Esophagus muscularis mucosa (tissue), 4 donors: ENCODE data around the gene SMIM14.

Source experiments
- EP300 ChIP-seq: sonication (generic); formaldehyde crosslinking; IDR thresholded peaks from one replicate; pipeline ENCODE4 v1.6.1; 2017; ENCODE audit warnings: antibody characterized with exemption
- POLR2A ChIP-seq: fragments of 450-650 bp; IDR thresholded peaks from one replicate; pipeline ENCODE4 v1.6.1; 2017; ENCODE audit warnings: antibody characterized with exemption, moderate library complexity, mild to moderate bottlenecking, low read depth
- POLR2AphosphoS5 ChIP-seq, 2 donors: sonication (generic); formaldehyde crosslinking; IDR thresholded peaks; one replicate each; pipeline ENCODE4 v1.6.1; 2017; ENCODE audit warnings: antibody characterized with exemption in 2 of 2
- TF ChIP-seq, protein P1 (sequence below), 3 experiments: fragments of 200-600 bp in 2 of 3; fragments of 450-650 bp in 1 of 3; sonication (generic) in 2 of 3; IDR thresholded peaks; one replicate each; pipeline ENCODE4 v1.5.1; 2017 to 2019; ENCODE audit warnings: antibody characterized with exemption in 3 of 3, mild to moderate bottlenecking in 2 of 3, moderate library complexity in 1 of 3

GRCh38 chr4:39608451-39608850 is 30.2 kb downstream of the SMIM14 start:
- TF ChIP-seq, protein P1, sequence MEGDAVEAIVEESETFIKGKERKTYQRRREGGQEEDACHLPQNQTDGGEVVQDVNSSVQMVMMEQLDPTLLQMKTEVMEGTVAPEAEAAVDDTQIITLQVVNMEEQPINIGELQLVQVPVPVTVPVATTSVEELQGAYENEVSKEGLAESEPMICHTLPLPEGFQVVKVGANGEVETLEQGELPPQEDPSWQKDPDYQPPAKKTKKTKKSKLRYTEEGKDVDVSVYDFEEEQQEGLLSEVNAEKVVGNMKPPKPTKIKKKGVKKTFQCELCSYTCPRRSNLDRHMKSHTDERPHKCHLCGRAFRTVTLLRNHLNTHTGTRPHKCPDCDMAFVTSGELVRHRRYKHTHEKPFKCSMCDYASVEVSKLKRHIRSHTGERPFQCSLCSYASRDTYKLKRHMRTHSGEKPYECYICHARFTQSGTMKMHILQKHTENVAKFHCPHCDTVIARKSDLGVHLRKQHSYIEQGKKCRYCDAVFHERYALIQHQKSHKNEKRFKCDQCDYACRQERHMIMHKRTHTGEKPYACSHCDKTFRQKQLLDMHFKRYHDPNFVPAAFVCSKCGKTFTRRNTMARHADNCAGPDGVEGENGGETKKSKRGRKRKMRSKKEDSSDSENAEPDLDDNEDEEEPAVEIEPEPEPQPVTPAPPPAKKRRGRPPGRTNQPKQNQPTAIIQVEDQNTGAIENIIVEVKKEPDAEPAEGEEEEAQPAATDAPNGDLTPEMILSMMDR (IDR thresholded peaks at IDR 0.05) = no peak
- TF ChIP-seq POLR2A (no peak), EP300 (no peak), POLR2AphosphoS5 (IDR thresholded peaks at IDR 0.05) (no peak)
